Gastroesophageal sphincter (tissue), 4 donors: ENCODE measurements around the gene PRH2. TPM values are rescaled to one million over a fixed set of nuclear protein-coding genes. Genes with fewer than 3 reads are reported as not detected.

Experiments
- ATAC-seq: fragments of 150-250 bp; one replicate; pipeline ENCODE4 v1.9.1; 2016; ENCODE audit warnings: mild to moderate bottlenecking, moderate library complexity
- H3K27ac ChIP-seq, 4 donors: fragments of 200-600 bp; sonication (generic) in 3 of 4; 1 replicate in 3 of 4; 2 replicates in 1 of 4; pipeline ENCODE4 v1.5.1; 2016 to 2019
- H3K27me3 ChIP-seq: fragments of 200-600 bp; sonication (generic); one replicate; pipeline ENCODE4 v1.5.1; 2019
- H3K36me3 ChIP-seq, 2 donors: fragments of 200-600 bp; sonication (generic); one replicate each; pipeline ENCODE4 v1.5.1; 2019; ENCODE audit warnings: control low read depth in 1 of 2
- H3K4me1 ChIP-seq, 3 donors: fragments of 200-600 bp; sonication (generic); 1 replicate in 2 of 3; 2 replicates in 1 of 3; pipeline ENCODE4 v1.5.1; 2016 to 2019; ENCODE audit warnings: control low read depth in 2 of 3
- H3K4me3 ChIP-seq, 2 donors: fragments of 200-600 bp; sonication (generic); one replicate each; pipeline ENCODE4 v1.5.1; 2019; ENCODE audit warnings: mild to moderate bottlenecking in 1 of 2, moderate library complexity in 1 of 2
- H3K9me3 ChIP-seq, 3 donors: fragments of 200-600 bp; sonication (generic); one replicate each; pipeline ENCODE4 v1.5.1; 2017 to 2019; ENCODE audit warnings: control low read depth in 2 of 3
- EP300 ChIP-seq: sonication (generic); formaldehyde crosslinking; IDR thresholded peaks from one replicate; pipeline ENCODE4 v1.6.1; 2017; ENCODE audit warnings: antibody characterized with exemption, mild to moderate bottlenecking
- POLR2A ChIP-seq, 2 donors: fragments of 450-650 bp; IDR thresholded peaks; one replicate each; pipeline ENCODE4 v1.6.1; 2017; ENCODE audit warnings: antibody characterized with exemption in 2 of 2, mild to moderate bottlenecking in 2 of 2, moderate library complexity in 1 of 2
- POLR2AphosphoS5 ChIP-seq: sonication (generic); formaldehyde crosslinking; IDR thresholded peaks from one replicate; pipeline ENCODE4 v1.6.1; 2017; ENCODE audit warnings: antibody characterized with exemption
- WGBS, 2 donors: methylation state at CpG; one replicate each; pipeline ENCODE4 v1.1.5; 2018; ENCODE audit warnings: low coverage in 1 of 2; 5-methylcytosine and 5-hydroxymethylcytosine counted together
- total RNA-seq, 4 donors: library from RNA; depleted of rRNA; stranded (reverse); fragments of >200 nt; gene quantifications; one replicate each; pipeline ENCODE4 v1.1.0, GENCODE V29; 2016
- TF ChIP-seq, protein P1 (sequence below), 4 experiments: fragments of 200-600 bp in 2 of 4; fragments of 450-650 bp in 2 of 4; sonication (generic) in 1 of 4; IDR thresholded peaks; one replicate each; pipeline ENCODE4 v1.5.1; 2017 to 2019; ENCODE audit warnings: antibody characterized with exemption in 4 of 4, mild to moderate bottlenecking in 2 of 4, moderate library complexity in 2 of 4

PRH2 gene
- total RNA-seq, 4 donors from 2014 or later = 6.0 TPM; not detected in 3

GRCh38 chr12:10966314-10966713, 37.3 kb downstream of the PRH2 start:
- Histone ChIP-seq H3K36me3 (no peaks in the 10 kb centered on the region), H3K4me3 (no peak overlapping the region), H3K27ac (no peak overlapping the region), H3K4me1 (peaks cover 0 to 16% (median 0%) of the 10 kb centered on the region in 3 donors), H3K9me3 (no peaks in the 10 kb centered on the region), H3K27me3 (no peaks in the 10 kb centered on the region)
- TF ChIP-seq POLR2A (IDR thresholded peaks at IDR 0.05) (no peak), POLR2AphosphoS5 (no peak), EP300 (no peak)
- TF ChIP-seq, protein P1, sequence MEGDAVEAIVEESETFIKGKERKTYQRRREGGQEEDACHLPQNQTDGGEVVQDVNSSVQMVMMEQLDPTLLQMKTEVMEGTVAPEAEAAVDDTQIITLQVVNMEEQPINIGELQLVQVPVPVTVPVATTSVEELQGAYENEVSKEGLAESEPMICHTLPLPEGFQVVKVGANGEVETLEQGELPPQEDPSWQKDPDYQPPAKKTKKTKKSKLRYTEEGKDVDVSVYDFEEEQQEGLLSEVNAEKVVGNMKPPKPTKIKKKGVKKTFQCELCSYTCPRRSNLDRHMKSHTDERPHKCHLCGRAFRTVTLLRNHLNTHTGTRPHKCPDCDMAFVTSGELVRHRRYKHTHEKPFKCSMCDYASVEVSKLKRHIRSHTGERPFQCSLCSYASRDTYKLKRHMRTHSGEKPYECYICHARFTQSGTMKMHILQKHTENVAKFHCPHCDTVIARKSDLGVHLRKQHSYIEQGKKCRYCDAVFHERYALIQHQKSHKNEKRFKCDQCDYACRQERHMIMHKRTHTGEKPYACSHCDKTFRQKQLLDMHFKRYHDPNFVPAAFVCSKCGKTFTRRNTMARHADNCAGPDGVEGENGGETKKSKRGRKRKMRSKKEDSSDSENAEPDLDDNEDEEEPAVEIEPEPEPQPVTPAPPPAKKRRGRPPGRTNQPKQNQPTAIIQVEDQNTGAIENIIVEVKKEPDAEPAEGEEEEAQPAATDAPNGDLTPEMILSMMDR (IDR thresholded peaks at IDR 0.05) = no peak
- no peak for ATAC-seq

DNA sequence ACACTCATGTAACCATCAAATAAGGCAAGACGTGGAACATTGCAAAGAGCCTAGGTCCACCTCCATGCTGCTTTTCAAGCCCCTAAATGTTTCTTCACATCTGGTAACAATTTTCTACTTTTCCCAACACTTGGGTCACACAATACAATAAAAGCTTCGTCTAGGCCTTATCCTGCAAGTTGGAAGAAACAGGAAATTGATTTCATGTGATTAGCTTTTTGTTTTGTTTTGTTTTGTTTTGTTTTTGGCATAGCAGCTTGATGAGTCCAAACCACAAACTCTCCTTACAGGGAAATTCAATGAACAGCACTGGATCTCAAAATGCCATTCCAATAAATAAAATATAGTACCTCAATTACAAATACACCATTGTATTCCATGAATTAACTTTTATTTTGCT, 38.4 kb downstream of the PRH2 start:
- H3K36me3 ChIP-seq = no peaks in the 10 kb centered on the region
- no peaks in the 10 kb centered on the region for H3K27me3 ChIP-seq
- WGBS, 2 donors = 63 to 88% methylated on average over 1 to 2 of the region's 2 CpGs
- ATAC-seq = no peak
- H3K4me1 ChIP-seq = peaks cover 0 to 16% (median 0%) of the 10 kb centered on the region in 3 donors
- no peak overlapping the region for H3K27ac ChIP-seq
- TF ChIP-seq EP300 (no peak), POLR2A (IDR thresholded peaks at IDR 0.05) (no peak), POLR2AphosphoS5 (no peak)
- TF ChIP-seq, protein P1 (IDR thresholded peaks at IDR 0.05) = no peak
- no peaks in the 10 kb centered on the region for H3K9me3 ChIP-seq
- no peak overlapping the region for H3K4me3 ChIP-seq

- no peaks in the 10 kb centered on the region for H3K9me3 ChIP-seq
- no peak overlapping the region for H3K4me3 ChIP-seq
- TF ChIP-seq, protein P1 (IDR thresholded peaks at IDR 0.05) = no peak
- no peak for TF ChIP-seq EP300
- TF ChIP-seq POLR2AphosphoS5 = peak; percentile 32
- H3K36me3 ChIP-seq = no peaks in the 10 kb centered on the region
- H3K4me1 ChIP-seq = peaks cover 0 to 16% (median 0%) of the 10 kb centered on the region in 3 donors
- no peaks in the 10 kb centered on the region for H3K27me3 ChIP-seq
- 51 to 53% methylated on average over 6 to 11 of the region's 15 CpGs for WGBS, 2 donors
- H3K27ac ChIP-seq = no peak overlapping the region
- peak; percentile 55 for ATAC-seq
Measured at GRCh38 chr12:10968765-10969456, 39.9 kb downstream of the PRH2 start.

GRCh38 chr12:10974965-10975364, 45.9 kb downstream of the PRH2 start:
- WGBS, 2 donors = 77 to 79% methylated on average over 3 of the region's 3 CpGs
- H3K9me3 ChIP-seq = no peaks in the 10 kb centered on the region
- TF ChIP-seq, protein P1 (IDR thresholded peaks at IDR 0.05) = no peak
- no peak for TF ChIP-seq POLR2A (IDR thresholded peaks at IDR 0.05)
- no peak for TF ChIP-seq POLR2AphosphoS5
- no peak for TF ChIP-seq EP300

GRCh38 chr12:10982244-10982643, 53.2 kb downstream of the PRH2 start:
- Histone ChIP-seq H3K36me3 (no peaks in the 10 kb centered on the region), H3K27me3 (no peaks in the 10 kb centered on the region), H3K27ac (no peak overlapping the region), H3K9me3 (no peaks in the 10 kb centered on the region), H3K4me3 (no peak overlapping the region), H3K4me1 (no peaks in the 10 kb centered on the region)
- ATAC-seq = no peak
- TF ChIP-seq POLR2AphosphoS5 (no peak), EP300 (no peak)
- 74 to 92% methylated on average over 5 of the region's 5 CpGs for WGBS, 2 donors

More at GRCh38 chr12:10974965-10975364, 45.9 kb downstream of the PRH2 start:
- Histone ChIP-seq H3K27ac (no peak overlapping the region), H3K27me3 (no peaks in the 10 kb centered on the region), H3K36me3 (no peaks in the 10 kb centered on the region), H3K4me3 (no peak overlapping the region), H3K4me1 (no peaks in the 10 kb centered on the region)
- no peak for ATAC-seq

Other genes starting within 250 kb of the PRH2 start
- 100 to 1,000 TPM; 283 to 649 (median 523) TPM for gene YBX3, start 205.9 kb upstream of the PRH2 start, total RNA-seq
- gene TAS2R7, start 126.6 kb upstream of the PRH2 start, total RNA-seq = not detected
- not detected for gene TAS2R8, start 122.0 kb upstream of the PRH2 start, total RNA-seq
- gene TAS2R9, start 119.1 kb upstream of the PRH2 start, total RNA-seq = not detected
- gene TAS2R10, start 102.9 kb upstream of the PRH2 start, total RNA-seq = under 1 TPM in 1 of 4 donors, not detected in 3; 0.78 TPM
- 100 to 1,000 TPM in 1 of 4 donors, 1 to 10 TPM in 3; 1.6 to 344 (median 2.5) TPM for gene PRR4, start 79.8 kb upstream of the PRH2 start, total RNA-seq
- gene PRH1, start 45.0 kb upstream of the PRH2 start, total RNA-seq = 10 to 100 TPM in 3 of 4 donors, 1 to 10 TPM in 1; 3.6 to 32.3 (median 18.3) TPM
- gene TAS2R13, start 19.7 kb upstream of the PRH2 start, total RNA-seq = 1 to 10 TPM in 2 of 4 donors, not detected in 2; 1.8 to 5.1 TPM
- 1 to 10 TPM; 1.2 to 7.6 (median 3.9) TPM for gene TAS2R14, start 10.0 kb downstream of the PRH2 start, total RNA-seq
- 1 to 10 TPM in 3 of 4 donors, not detected in 1; 1.4 to 7.2 (median 3.0) TPM for gene TAS2R50, start 57.7 kb downstream of the PRH2 start, total RNA-seq
- gene TAS2R20, start 69.1 kb downstream of the PRH2 start, total RNA-seq = 1 to 10 TPM in 3 of 4 donors, not detected in 1; 1.8 to 8.9 (median 3.9) TPM
- gene TAS2R19, start 93.4 kb downstream of the PRH2 start, total RNA-seq = 1 to 10 TPM in 3 of 4 donors, not detected in 1; 1.9 to 5.7 (median 5.3) TPM
- 10 to 100 TPM in 1 of 4 donors, 1 to 10 TPM in 2, not detected in 1; 1.1 to 13.2 (median 4.2) TPM for gene TAS2R31, start 102.2 kb downstream of the PRH2 start, total RNA-seq
- 1 to 10 TPM in 1 of 4 donors, under 1 TPM in 2, not detected in 1; 0.67 to 5.8 (median 0.89) TPM for gene TAS2R46, start 133.1 kb downstream of the PRH2 start, total RNA-seq
- gene TAS2R43, start 163.1 kb downstream of the PRH2 start, total RNA-seq = 1 to 10 TPM in 2 of 4 donors, under 1 TPM in 1, not detected in 1; 0.32 to 3.2 (median 2.5) TPM
- gene TAS2R30, start 205.4 kb downstream of the PRH2 start, total RNA-seq = 1 to 10 TPM; 1.3 to 7.9 (median 4.5) TPM
- gene SMIM10L1, start 242.0 kb downstream of the PRH2 start, total RNA-seq = 10 to 100 TPM; 12.5 to 18.2 (median 16.6) TPM